NB4 (cell line): Measurements from ENCODE around the gene KLHDC10.

ENCODE experiments used
- CTCF ChIP-seq: IDR thresholded peaks from one replicate; pipeline ENCODE4 v1.5.1; 2012; ENCODE audit warnings: low read depth, low read length
- POLR2A ChIP-seq: IDR thresholded peaks from 2 replicates; pipeline ENCODE4 v1.6.1; 2011; ENCODE audit warnings: mild to moderate bottlenecking; ENCODE audit not compliant: insufficient read length; ENCODE audit errors: extremely low read depth

- TF ChIP-seq CTCF: no peak
- no peak for TF ChIP-seq POLR2A
Observed at GRCh38 chr7:130179631-130180030, 109.3 kb downstream of the KLHDC10 start.
